Measurements from ENCODE around the gene COL26A1.

DNA sequence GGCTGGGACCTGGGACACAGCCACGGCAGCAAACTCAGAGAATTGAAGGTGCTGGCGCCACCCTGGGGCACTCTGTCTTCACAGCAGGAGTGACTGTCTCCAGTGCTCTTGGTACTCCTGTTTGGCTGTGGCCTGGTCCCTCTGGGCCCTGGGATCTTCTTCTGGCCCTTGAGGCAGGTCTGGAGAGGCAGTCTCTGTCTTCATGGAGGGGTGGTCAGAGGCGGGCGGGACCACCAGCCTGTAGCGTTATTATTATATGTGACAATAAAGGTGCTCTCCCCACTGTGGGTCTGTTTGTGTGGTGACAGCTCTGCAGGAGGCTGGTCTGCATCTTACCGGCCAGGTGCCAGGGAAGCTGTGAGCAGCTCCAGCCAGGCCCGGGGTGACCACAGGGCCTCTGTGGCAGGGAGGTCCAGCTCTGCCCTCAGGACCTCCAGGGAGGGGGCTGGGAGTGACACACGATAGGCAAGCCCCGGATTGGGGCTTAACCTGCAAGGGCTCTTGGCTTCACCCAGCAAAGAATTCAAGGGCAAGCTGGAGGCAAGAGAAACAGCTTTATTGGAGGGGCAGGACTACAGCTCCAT is 196.2 kb downstream of the COL26A1 start:
- no peak for TF ChIP-seq CTCF (IDR thresholded peaks at IDR 0.05)
- no peak for TF ChIP-seq POLR2A (IDR thresholded peaks at IDR 0.05)
- no peak for TF ChIP-seq POLR2AphosphoS5 (IDR thresholded peaks at IDR 0.05)
